ENCODE measurements around the gene INMT.

- TF ChIP-seq GATA2 (IDR thresholded peaks at IDR 0.05; ENCODE audit: low read depth, low read length), result no peak
- no peak for TF ChIP-seq GATA3 (IDR thresholded peaks at IDR 0.05; ENCODE audit: low read depth, low read length)
Observed at GRCh38 chr7:30714129-30714528, 37.8 kb upstream of the INMT start.

Data from SH-SY5Y (cell line).